GM18511 (cell line): ENCODE measurements around the gene PRRT2.

Experiments
- ATAC-seq: cut with Tn5 transposase; IDR thresholded peaks from one replicate; pipeline ENCODE4 v1.9.1; 2021; ENCODE audit warnings: mild to moderate bottlenecking, moderate library complexity; ENCODE audit not compliant: unreplicated experiment

Gene PRRT2

GRCh38 chr16:29858974-29859373, 47.0 kb downstream of the PRRT2 start:
- no peak for ATAC-seq

GRCh38 chr16:29860218-29860617, 48.2 kb downstream of the PRRT2 start:
- ATAC-seq = no peak

GRCh38 chr16:29862383-29862883, 50.4 kb downstream of the PRRT2 start:
- peak; percentile 13 for ATAC-seq

- peak; percentile 92 for ATAC-seq
Observed at GRCh38 chr16:29862884-29863668, 51.1 kb downstream of the PRRT2 start, which contains the start of gene CDIPT. CDIPT (minus strand) TSS chr16:29863226; CDS start chr16:29862857, 369 bp downstream.

- no peak for ATAC-seq
Observed at GRCh38 chr16:29863669-29863984, 51.6 kb downstream of the PRRT2 start.

GRCh38 chr16:29864205-29864604, 52.2 kb downstream of the PRRT2 start:
- ATAC-seq = no peak
